NOMO-1 treated with DMSO at 0.1 percent for 48 hours (cell line): ENCODE data around the gene PHF2.

ENCODE experiments used
- DNase-seq: peaks from one replicate; lab custom pipeline; 2025; ENCODE audit not compliant: unreplicated experiment; lab: John Stamatoyannopoulos, UW

PHF2 gene

DNA sequence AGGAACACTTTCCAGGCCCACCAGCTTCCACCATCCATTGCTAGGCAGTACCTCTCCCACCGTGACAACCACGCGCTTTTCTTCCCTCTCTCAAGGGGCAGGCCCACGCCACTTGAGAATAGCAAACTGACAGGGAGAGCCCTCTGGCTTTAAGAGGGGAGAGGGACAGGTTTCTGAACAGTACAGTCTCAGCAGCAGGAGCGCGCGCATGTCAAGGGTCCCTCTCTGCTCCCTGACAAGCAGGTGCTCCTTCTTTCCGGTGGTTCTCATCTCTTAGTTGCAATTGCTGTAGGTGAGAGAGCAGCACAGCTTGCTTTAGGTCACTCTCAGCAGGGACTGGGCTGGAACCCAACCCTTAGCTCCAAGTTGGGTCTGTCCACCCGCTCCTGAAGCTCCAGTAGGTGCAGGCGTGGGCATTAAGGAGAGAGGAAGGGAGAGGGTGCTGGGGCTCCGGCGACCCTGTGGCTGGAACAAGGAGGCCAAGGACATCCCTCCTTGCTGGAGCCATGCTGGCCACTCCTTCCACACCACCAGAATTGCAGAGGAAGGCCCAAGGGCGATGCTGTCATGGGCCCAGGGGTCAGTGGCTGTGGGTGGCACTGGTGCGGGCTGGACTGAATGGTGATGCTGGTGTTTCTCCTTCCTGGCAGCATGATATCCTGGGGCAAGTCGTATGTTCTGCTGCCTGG is 9.0 kb upstream of the PHF2 start:
- no peak for DNase-seq

DNA sequence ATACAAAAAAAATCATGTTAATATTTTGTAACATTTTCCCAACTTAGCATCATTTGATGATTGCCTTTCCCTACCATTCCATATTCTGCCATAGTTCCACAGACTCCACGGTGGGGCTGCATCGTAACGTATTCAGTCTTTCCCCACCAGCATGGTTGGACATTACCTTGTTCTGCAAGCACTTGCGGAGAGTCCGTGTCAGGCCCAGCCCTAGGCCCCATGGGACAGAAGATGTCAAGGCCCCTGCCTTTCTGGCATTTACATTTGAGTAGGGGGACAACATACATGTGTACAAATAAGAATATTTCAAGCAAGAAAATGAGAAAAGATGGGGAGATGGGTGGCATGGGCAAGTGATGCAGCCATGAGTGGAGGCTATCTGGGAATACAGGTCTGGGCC is 8.2 kb upstream of the PHF2 start:
- DNase-seq, result no peak

DNA sequence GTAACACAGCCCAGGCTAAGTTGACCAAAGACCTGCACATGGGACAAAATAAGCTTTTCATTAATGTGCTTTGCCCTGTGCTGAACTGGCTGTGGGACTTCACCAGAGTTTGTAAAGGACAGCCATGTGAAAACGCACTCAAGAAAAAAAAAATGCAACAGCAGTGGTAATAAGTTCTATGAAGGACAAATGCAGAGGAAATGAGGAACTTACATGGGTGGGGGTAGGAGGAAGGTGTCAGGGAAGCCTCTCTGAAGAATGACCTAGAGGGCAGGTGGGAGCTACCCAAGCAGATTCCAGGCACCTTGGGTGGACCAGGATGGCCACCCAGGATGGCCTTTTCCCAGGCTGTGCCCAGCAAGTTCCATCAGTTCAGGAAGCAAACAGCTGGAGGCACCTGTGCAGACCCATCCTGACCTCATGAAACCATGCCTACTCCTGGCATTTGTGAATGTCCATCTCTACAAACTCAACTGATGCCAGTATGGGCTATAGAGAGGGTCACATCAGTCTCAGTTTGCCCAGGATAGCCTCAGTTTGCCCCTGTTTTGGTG is 6.7 kb upstream of the PHF2 start:
- DNase-seq, result peak; percentile 57

DNA sequence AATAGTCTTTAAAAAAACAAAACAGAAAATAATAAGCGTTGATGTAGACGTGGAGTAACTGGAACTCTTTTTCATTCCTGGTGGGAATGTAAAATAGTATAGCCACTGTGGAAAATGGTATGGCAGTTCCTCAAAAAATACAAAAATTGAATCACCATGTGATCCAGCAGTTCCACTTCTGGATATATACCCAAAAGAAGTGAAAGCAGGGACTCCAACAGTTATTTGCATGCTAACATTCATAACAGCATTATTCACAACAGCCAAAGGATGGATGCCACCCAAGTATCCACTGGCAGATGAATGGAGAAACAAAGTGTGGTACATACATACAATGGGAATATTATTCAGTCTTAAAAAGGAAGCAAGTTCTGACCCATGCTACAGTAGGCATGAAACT is 4.2 kb upstream of the PHF2 start:
- no peak for DNase-seq

DNA sequence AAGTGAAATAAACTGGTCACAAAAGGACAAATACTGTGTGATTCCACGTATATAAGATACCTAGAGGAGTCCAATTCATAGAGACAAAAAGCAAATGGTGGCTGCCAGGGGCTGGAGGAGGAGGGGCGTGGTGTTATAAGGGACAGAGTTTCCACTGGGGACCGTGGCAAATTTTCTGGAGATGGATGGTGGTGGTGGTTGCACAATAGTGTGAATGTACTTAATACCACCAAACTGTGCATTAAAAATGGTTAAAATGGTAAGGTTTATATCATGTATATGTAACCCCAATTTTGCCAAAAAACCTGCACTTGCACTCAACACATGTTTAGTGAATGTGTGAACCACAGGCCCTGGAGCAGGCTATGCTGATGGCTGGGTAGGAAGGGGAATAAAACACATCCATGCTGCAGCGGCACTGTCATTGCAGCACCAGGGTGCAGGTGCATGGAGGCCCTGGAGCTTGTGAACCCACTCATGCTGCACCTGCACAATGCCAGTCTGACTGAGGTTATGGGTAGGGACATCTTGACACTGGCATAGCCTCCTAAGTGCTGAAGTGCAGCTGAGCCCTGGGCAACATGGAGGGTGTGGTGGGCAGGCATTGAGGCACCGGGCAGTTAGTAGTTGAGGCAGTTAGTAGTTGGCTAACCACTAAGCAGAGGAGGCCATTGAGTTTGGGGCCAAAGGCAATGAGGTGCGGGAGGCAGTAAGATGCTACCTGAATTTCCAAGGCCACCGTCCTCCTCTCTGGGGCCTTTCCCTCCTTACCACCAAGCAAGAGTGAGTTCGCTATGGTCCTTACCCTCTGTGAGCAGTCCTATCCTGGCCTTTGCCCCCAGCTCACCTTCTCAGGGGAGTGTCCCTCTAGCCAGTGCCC is 3.5 kb upstream of the PHF2 start:
- DNase-seq, result no peak

DNA sequence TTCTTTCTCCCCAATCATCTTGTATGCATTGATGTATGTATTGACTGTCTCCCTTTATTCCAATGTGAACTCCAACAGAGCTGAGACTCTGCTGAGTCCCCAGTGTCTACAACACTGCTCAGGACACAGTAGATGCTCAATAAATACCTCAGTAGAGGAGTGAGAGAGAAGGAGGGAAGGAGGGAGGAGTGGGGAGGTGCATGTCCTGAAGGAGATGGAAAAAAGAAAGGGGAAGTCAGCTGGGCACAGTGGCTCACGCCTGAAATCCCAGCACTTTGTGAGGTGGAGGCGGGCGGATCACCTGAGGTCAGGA is 2.9 kb upstream of the PHF2 start:
- no peak for DNase-seq

DNA sequence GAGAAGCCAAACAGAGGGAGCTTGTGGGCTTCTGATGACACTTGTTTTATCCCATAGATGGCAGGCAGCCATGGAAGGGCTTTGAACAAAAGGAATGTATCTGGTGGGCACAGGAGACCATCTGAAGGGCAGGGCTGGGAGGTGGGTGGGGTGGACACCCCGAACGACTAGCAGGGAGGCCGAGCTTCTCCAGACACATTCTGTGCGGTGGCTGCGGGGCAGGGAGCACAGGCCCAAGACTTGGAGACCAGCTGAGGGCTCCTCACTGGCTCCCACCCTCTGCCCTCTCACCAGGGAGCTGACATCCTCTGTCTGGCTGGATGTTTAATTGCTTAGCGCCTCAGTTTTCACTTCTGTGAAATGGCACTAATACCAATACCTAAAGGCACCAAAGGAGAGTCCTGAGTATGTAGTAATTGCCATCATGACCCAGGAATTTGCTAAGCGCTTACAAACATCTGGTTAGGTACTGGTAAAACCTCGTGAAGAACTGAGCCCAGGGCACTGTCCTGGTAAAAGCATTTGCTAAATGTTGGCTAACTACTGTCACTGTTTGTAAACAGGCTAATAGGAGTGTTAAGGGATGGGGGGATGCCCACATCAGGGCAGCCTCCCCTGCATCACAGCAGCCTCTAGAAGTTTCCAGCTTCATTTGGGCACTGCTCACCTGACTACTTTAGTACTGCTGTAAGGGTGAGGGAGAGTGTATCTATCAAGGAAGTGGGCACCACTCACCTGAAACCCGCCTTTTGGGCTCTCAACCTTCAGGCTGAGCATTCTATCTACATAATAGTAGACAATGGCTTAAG is 2.1 kb upstream of the PHF2 start:
- DNase-seq, result no peak

DNA sequence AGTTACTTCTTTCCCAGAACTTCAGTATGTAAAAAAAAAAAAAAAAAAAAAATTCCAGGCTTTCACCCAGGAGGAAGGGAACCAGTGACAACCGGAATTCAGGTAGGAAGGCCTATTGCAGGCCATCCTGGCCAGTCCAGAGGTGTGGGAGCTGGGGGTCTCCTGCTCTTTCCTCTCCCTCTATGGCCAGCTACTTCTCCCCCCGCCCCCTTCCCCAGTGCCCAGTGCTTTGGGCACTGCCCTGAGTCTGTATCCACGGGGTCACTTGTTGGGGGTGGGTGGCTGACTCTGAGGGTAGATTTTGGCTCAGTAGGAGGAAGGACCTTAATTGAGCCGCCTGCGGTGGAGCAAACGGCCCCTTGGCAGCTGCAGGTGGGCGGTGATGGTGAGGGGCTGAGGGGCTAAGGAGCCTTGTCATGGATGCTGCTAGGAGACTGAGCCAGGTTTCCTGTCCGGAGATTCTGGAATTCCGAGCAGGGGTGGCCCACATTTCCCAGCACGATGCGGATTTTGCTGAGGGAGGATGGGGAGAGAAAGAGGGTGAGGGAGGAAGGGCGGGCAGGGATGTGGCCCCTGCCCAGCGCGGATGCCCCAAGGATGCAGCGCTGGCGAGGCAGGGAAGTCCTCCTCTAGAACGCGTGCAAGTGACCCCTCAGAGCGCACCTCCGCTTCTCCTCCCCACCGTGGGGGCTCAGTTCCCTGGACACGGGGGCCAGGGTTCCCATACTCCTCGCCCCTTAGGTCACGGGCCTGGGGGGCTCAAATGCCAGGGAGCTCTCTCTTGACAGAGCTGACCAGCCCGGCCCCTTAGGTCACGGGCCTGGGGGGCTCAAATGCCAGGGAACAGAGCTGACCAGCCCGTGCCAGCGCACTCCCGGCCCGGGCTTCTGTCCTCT is 1.2 kb upstream of the PHF2 start:
- DNase-seq, result no peak

DNA sequence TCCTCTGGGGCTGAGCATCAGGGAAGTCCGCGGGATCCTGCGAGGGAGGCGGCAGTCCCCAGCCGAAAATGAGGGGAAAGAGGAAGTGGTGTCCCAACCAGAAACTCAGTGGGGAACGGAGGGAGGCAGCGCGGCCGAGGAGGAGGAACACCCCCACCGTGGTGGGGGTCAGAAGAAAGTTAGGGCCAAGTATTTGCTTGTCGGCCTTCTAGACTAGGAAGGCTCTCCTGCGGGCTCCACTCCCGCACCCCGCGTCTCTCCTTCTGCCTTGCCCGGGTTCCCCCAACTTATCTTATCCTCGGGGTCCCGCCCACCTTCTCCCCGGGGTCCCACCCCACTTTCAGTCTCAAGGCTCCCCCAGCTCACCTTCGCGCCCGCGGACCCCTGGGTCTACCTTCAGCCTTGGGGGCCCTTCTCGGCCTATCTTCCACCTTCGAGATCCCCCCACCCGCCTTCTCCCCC is 557 bp upstream of the PHF2 start:
- peak; percentile 55 for DNase-seq

DNA sequence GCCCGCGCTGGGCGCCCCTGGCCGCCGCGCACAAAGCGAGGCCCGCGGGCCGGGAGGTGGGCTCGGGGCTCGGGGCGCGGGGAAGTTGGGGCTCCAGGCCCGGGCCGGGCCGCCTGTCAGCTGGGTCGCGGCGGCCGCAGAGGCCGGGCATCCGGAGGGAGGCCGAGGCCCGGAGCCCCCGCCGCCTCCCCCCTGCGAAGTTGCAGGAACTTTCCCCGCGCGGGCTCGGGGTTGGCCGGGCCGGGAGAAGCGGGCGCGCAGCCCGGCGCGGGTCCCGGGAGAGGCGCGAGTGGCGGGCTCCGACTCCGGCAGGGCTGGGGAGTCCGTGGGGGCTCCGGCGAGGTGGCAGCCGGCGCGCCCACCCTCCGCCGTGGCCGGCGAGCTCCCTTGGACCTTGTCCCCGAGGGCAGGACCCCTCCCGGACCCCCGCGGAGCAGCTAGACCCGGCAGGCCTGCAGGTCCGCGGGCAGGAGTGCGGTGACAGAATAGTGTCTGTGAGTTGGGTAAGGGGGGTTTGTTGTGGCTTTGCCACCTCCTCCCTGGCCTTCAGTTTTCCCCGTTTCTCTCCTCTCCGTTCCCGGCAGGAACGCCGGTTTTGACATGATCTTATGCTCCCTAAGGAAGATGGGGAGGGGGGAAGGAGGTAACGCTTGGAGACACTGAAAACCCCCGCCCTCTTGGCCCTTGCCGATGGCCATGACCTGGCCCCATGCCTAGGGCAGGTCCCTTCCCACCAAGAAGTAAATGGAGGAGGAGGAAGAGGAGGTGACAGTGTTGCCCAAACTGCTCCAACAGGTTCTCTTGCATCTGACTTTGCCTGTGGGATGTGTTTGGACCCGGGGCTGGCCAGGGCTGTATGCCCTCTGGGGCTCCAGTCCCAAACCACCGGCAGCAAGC is 942 bp downstream of the PHF2 start:
- no peak for DNase-seq

DNA sequence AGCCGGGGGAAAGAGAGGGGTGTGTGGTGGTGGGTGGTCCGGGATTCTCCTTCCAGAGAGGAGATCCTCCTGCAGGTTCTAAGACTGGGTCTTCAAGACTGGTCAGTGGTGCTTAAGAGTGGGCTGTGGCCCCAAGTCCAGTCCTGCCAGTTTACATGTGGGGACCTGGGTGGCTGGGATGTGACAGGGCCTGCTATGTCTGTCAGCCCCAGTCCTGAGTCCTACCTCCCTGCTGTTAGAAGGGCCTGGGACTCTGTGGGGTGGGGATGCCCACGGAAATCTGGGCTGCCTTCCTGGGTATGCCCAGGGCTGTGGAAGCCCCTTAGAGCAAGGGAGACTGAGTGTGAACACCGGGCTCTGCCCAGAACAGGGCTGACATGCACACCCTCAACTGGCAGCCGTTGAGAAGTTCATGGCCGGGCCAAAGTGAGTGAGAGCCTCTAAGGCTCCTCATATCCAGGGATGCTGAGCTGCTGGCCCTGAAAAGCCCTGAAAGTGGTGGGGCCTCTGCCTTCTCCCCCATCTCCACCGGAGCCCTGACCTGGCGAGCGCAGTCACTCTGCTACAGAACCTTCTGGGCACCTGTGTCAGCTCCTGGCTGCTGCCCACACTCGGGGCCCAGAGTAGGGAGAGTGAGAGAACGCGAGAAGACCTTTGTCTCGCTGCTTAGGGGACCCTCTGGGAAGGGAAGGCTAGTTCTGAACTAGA is 1.7 kb downstream of the PHF2 start:
- no peak for DNase-seq

DNA sequence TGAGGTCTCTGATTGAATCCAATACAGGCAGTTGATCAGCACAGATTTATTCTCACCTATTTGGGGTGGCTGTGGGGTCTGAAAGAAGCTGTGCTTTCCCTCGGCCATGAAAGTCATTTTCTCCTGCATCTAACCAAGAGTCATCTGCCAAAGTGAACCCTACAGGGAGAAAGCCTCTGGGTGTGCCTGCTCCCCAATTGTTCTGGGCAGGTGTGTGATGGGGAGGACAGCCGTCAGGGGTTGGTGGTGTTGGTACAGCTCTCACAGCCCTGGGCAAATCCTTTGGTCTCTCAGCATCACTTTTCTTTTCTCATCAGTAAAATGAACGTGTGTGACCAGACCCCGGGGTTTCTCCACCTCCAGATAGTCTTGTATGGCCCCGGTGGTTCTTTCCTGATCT is 2.5 kb downstream of the PHF2 start:
- no peak for DNase-seq

DNA sequence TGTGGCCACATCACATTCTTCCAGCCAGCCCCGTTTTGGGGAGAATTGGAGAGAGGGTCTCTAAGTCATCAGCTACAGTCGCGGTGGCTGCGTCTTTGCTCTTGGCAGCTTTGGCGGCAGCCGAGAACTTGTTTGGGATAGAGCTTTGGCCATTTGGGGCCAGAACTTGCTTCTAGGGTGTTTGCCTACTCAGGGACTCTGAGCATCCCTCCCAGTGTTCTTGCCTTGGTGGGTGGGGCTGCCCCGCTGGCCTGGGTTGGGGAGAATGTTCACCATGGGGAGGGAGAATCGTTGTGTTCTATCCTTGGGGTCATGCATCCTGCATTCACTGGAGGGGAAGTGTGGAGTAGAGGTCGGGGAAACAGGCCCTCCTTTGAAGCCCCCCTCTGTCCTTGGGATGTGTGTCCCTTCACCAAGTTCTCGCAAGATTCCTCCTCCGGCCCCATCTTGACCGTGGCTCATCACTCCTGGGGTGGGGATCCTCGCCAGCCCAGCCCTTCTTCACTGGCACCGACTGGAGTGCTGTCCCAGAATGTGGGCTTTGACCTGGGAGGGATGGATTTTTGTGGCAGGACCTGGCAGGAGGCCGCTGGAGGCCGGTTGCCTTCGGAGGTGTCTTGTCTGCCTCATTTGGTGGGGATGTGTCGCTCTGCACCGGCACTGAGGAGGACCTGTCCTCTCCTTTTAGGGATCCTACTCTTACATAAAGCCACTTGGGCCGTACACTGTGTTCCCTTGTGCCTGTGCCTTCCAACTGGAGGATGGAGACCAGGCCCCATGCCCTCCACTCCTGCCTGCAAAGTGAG is 3.5 kb downstream of the PHF2 start:
- DNase-seq, result no peak

DNA sequence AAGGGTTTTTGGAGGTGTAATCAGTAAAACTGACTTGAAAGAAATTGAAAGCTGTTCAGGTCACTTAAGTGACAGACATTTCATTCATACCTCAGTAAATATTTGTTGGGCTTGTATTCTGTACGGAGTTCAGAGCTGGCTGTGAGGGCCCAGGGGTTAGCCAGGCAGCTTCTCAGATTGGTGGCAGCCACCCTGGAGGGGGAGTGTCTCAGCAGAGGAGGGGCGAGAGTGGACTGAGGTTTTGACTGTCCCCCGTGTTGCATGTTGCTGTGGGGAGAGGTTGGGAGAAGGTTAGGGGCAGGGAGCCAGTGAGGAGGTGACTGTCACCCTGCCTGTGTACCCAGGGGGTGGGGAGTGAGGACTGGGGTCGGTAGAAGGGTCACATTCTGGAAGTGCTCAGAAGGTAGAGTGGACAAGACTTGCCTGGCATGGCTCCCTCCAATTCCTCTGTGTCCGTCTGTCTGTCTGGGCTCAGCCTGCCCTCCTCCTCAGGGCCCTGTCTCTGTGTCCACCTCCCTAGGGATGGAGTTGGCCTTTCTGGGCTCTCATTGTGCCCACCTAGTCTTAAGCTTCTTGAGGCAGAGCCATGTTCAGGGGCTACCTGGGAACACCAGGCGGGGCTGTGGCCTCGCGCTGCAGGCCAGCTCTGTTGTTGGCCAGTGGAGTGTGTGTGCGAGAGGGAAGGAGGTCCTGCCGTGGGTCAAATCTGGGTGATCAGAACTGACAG is 4.4 kb downstream of the PHF2 start:
- no peak for DNase-seq

DNA sequence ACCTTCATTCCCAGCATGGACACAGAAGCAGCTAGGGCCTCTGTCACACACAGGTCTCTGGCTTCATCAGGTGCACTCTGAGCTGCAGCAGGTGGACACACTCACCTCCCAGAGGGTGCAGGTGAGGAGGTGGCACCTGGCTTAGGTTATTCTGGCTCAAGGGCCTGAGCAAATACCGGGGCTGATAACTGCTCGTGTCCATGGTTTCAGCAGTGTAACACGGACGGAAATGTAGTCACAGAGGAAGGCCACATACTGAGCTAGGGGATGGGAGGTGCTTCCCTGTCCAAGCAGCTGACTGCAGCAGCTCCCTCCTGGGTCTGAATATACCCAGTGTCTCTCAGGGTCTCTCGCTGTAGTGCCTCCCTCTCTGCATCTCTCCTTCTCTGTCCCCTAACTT is 5.7 kb downstream of the PHF2 start:
- no peak for DNase-seq

DNA sequence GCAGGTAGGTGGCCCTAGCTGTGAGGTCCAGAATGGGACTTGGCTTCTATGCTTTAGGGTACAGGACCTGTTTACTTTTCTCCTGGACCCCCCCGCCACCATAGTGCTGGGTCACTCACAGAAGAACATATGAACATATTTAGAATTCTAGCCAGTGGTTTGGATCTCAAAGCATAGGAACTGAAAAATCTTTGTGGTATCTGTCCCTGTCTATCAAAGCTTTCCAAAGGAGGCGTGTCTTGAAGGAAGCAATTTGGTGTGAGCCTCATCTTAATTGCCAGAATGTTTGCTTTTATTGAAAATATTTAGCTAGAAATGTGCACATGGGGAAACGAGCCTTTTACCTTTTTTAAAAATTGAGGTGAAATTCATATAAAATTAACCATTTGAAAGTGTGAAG is 6.2 kb downstream of the PHF2 start:
- no peak for DNase-seq

DNA sequence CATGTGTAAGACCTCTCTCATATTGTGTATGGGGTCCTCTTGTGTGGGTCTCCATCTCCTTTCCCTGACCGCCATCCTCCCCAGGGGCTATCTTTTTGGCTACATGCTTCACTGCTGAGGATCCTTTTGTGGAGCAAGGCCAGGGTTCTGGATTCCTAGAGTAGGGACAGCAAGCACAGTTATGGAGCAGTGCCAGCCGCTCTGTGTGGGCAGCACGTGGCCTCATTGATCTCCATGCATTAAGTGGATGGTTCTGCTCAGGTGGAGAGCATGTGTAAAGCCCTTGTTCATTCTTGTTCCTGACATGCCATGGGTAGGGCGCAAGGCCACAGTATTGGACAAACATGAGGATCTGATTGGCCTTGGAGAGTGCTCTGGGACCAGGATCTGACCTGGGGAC is 8.9 kb downstream of the PHF2 start:
- DNase-seq, result no peak
